Measurements from ENCODE around the gene YARS1. TPM values are rescaled to one million over a fixed set of nuclear protein-coding genes. Genes with fewer than 3 reads are reported as not detected.

YARS1 gene
- polyA plus RNA-seq, 2 of the 4 experiments (the other 2 are of a cell fraction) = 92.5 to 103 TPM

Other genes starting within 250 kb of the YARS1 start
- 69.9 and 85.4 TPM in 2 replicates for gene ZBTB8OS, start 166.8 kb downstream of the YARS1 start, polyA plus RNA-seq (2011; rRNA removed)
- 101 to 106 TPM (median 104 TPM) in 3 replicates for gene ZBTB8OS, start 166.8 kb downstream of the YARS1 start, polyA plus RNA-seq (2017; fragmentation: RNase III; extraction: RNeasy Plus Mini Kit Qiagen cat#74134 plus additional on column Dnase treatment)
- gene RBBP4, start 166.2 kb downstream of the YARS1 start, polyA plus RNA-seq (2011; rRNA removed) = 134 and 137 TPM in 2 replicates
- gene RBBP4, start 166.2 kb downstream of the YARS1 start, polyA plus RNA-seq (2017; fragmentation: RNase III; extraction: RNeasy Plus Mini Kit Qiagen cat#74134 plus additional on column Dnase treatment) = 107 to 109 TPM (median 108 TPM) in 3 replicates
- 5.5 and 7.7 TPM in 2 replicates for gene SYNC, start 114.6 kb downstream of the YARS1 start, polyA plus RNA-seq (2011; rRNA removed)
- gene SYNC, start 114.6 kb downstream of the YARS1 start, polyA plus RNA-seq (2017; fragmentation: RNase III; extraction: RNeasy Plus Mini Kit Qiagen cat#74134 plus additional on column Dnase treatment) = 10.0 to 12.0 TPM (median 11.6 TPM) in 3 replicates
- 39.3 and 41.9 TPM in 2 replicates for gene S100PBP, start 295 bp upstream of the YARS1 start, polyA plus RNA-seq (2011; rRNA removed)
- gene S100PBP, start 295 bp upstream of the YARS1 start, polyA plus RNA-seq (2017; fragmentation: RNase III; extraction: RNeasy Plus Mini Kit Qiagen cat#74134 plus additional on column Dnase treatment) = 15.9 to 17.0 TPM (median 16.1 TPM) in 3 replicates
- 0.26 and 0.78 TPM in 2 replicates for gene FNDC5, start 53.6 kb upstream of the YARS1 start, polyA plus RNA-seq (2011; rRNA removed)
- 0.35 to 0.99 TPM (median 0.98 TPM) in 3 replicates for gene FNDC5, start 53.6 kb upstream of the YARS1 start, polyA plus RNA-seq (2017; fragmentation: RNase III; extraction: RNeasy Plus Mini Kit Qiagen cat#74134 plus additional on column Dnase treatment)
- 0.08 and 0.34 TPM in 2 replicates for gene HPCA, start 69.1 kb upstream of the YARS1 start, polyA plus RNA-seq (2011; rRNA removed)
- gene HPCA, start 69.1 kb upstream of the YARS1 start, polyA plus RNA-seq (2017; fragmentation: RNase III; extraction: RNeasy Plus Mini Kit Qiagen cat#74134 plus additional on column Dnase treatment) = 0.21 to 0.65 TPM (median 0.30 TPM) in 3 replicates
- 22.1 and 32.6 TPM in 2 replicates for gene TMEM54, start 84.0 kb upstream of the YARS1 start, polyA plus RNA-seq (2011; rRNA removed)
- gene TMEM54, start 84.0 kb upstream of the YARS1 start, polyA plus RNA-seq (2017; fragmentation: RNase III; extraction: RNeasy Plus Mini Kit Qiagen cat#74134 plus additional on column Dnase treatment) = 26.4 to 31.8 TPM (median 29.7 TPM) in 3 replicates
- gene RNF19B, start 147.5 kb upstream of the YARS1 start, polyA plus RNA-seq (2011; rRNA removed) = 21.7 and 22.6 TPM in 2 replicates
- gene RNF19B, start 147.5 kb upstream of the YARS1 start, polyA plus RNA-seq (2017; fragmentation: RNase III; extraction: RNeasy Plus Mini Kit Qiagen cat#74134 plus additional on column Dnase treatment) = 9.8 to 10.0 TPM (median 9.9 TPM) in 3 replicates
- gene AK2, start 219.5 kb upstream of the YARS1 start, polyA plus RNA-seq (2011; rRNA removed) = 148 and 164 TPM in 2 replicates
- 174 to 179 TPM (median 178 TPM) in 3 replicates for gene AK2, start 219.5 kb upstream of the YARS1 start, polyA plus RNA-seq (2017; fragmentation: RNase III; extraction: RNeasy Plus Mini Kit Qiagen cat#74134 plus additional on column Dnase treatment)

Data from A549 (cell line).